SK-N-SH (cell line): ENCODE data around the gene CCDC24. TPM values are rescaled to one million over a fixed set of nuclear protein-coding genes. Genes with fewer than 3 reads are reported as not detected.

ENCODE experiments used
- CTCF ChIA-PET: fragments of 300-600, 350-600 bp; formaldehyde crosslinking; extraction: SDS; loops from one replicate; lab custom pipeline; 2021; lab: Yijun Ruan, JAX
- POLR2A ChIA-PET: fragments of 350-600 bp; sonication (Branson Sonifier 250); formaldehyde crosslinking; extraction: SDS; loops from one replicate; lab custom pipeline; 2020; ENCODE audit warnings: antibody characterized with exemption, inconsistent platforms; lab: Yijun Ruan, JAX
- DNase-seq: peaks from one replicate; pipeline ENCODE4 v3.0.0; 2012
- H2AFZ ChIP-seq: fragments of 200-600 bp; sonication (generic); 2 replicates; pipeline ENCODE4 v1.8.1; 2016; ENCODE audit warnings: antibody characterized with exemption, mild to moderate bottlenecking, low read depth
- H3F3A ChIP-seq: fragments of 200-600 bp; sonication (generic); replicated peaks from 2 replicates; pipeline ENCODE3; 2016; ENCODE audit warnings: antibody characterized with exemption, mild to moderate bottlenecking; ENCODE audit not compliant: insufficient read depth
- H3K27ac ChIP-seq, 2 experiments: fragments of 200-500 bp in 1 of 2; fragments of 200-600 bp in 1 of 2; sonication (Bioruptor generic) in 1 of 2; sonication (generic), shearing (Covaris generic) in 1 of 2; 2 replicates each; pipeline versions ENCODE4 v1.5.1 to v1.6.1; 2014 to 2016; ENCODE audit warnings: low read depth in 2 of 2, inconsistent platforms in 1 of 2, low read length in 1 of 2, mild to moderate bottlenecking in 1 of 2, mixed read lengths in 1 of 2
- H3K27me3 ChIP-seq: fragments of 200-600 bp; sonication (generic), shearing (Covaris generic); 2 replicates; pipeline ENCODE4 v1.6.1; 2016; ENCODE audit warnings: mixed run types; ENCODE audit not compliant: insufficient read depth
- H3K36me3 ChIP-seq, 2 experiments: fragments of 200-500 bp in 1 of 2; fragments of 200-600 bp in 1 of 2; sonication (Bioruptor generic) in 1 of 2; sonication (generic) in 1 of 2; replicated peaks in 1 of 2; 2 replicates each; pipeline versions ENCODE3 to v1.5.1; 2014 to 2016; ENCODE audit warnings: low read length in 1 of 2, mild to moderate bottlenecking in 1 of 2; ENCODE audit not compliant: insufficient read depth in 2 of 2, control insufficient read depth in 1 of 2
- H3K4me1 ChIP-seq, 2 experiments: fragments of 200-500 bp in 1 of 2; fragments of 200-600 bp in 1 of 2; sonication (Bioruptor generic) in 1 of 2; sonication (generic), shearing (Covaris generic) in 1 of 2; 2 replicates each; pipeline versions ENCODE4 v1.5.1 to v1.6.1; 2014 to 2016; ENCODE audit warnings: low read depth in 1 of 2, low read length in 1 of 2, mixed run types in 1 of 2; ENCODE audit not compliant: insufficient read depth in 2 of 2, control insufficient read depth in 1 of 2
- H3K4me2 ChIP-seq: fragments of 200-600 bp; sonication (generic), shearing (Covaris generic); 2 replicates; pipeline ENCODE4 v1.6.1; 2017; ENCODE audit warnings: mixed run types
- H3K4me3 ChIP-seq, 2 experiments: fragments of 200-500 bp in 1 of 2; fragments of 200-600 bp in 1 of 2; sonication (Bioruptor generic) in 1 of 2; sonication (generic), shearing (Covaris generic) in 1 of 2; 2 replicates each; pipeline versions ENCODE4 v1.5.1 to v1.8.1; 2014 to 2016; ENCODE audit warnings: low read depth in 2 of 2, inconsistent platforms in 1 of 2, low read length in 1 of 2, mild to moderate bottlenecking in 1 of 2, mixed read lengths in 1 of 2, moderate library complexity in 1 of 2
- H3K79me2 ChIP-seq: fragments of 200-600 bp; sonication (generic); 2 replicates; pipeline ENCODE4 v1.8.1; 2017; ENCODE audit warnings: mild to moderate bottlenecking; ENCODE audit not compliant: insufficient read depth
- H3K9ac ChIP-seq: fragments of 200-600 bp; sonication (generic); 2 replicates; pipeline ENCODE4 v1.6.1; 2017; ENCODE audit warnings: mixed run types
- H3K9me2 ChIP-seq: fragments of 200-600 bp; sonication (generic); 2 replicates; pipeline ENCODE4 v1.6.1; 2017; ENCODE audit warnings: mixed run types
- H3K9me3 ChIP-seq: fragments of 200-600 bp; sonication (generic); 2 replicates; pipeline ENCODE4 v1.6.1; 2017; ENCODE audit warnings: mixed run types, mild to moderate bottlenecking, moderate library complexity
- H4K20me1 ChIP-seq: fragments of 200-600 bp; sonication (generic); 2 replicates; pipeline ENCODE4 v1.6.1; 2017; ENCODE audit warnings: mild to moderate bottlenecking, mixed run types; ENCODE audit not compliant: insufficient read depth
- CTCF ChIP-seq: fragments of 200-600 bp; sonication (generic); IDR thresholded peaks from 2 replicates; pipeline ENCODE4 v1.6.1; 2017; ENCODE audit warnings: antibody characterized with exemption, mild to moderate bottlenecking, moderate library complexity
- GABPA ChIP-seq: IDR thresholded peaks from 2 replicates; pipeline ENCODE4 v1.4.0; 2012; ENCODE audit warnings: low read depth, mild to moderate bottlenecking
- GATA2 ChIP-seq: sonication (generic); formaldehyde crosslinking; IDR thresholded peaks from 2 replicates; pipeline ENCODE4 v1.5.0; 2020; ENCODE audit warnings: mild to moderate bottlenecking, missing genetic modification reagents
- IRF3 ChIP-seq: fragments of 150-350 bp; IDR thresholded peaks from 2 replicates; pipeline ENCODE4 v1.6.1; 2016; ENCODE audit warnings: mild to moderate bottlenecking, low read depth, low read length
- RAD21 ChIP-seq: IDR thresholded peaks from 2 replicates; pipeline ENCODE4 v1.6.1; 2012; ENCODE audit warnings: mild to moderate bottlenecking, low read length
- REST ChIP-seq: IDR thresholded peaks from 2 replicates; pipeline ENCODE4 v1.6.1; 2012; ENCODE audit warnings: mild to moderate bottlenecking, low read depth, low read length, moderate library complexity
- SMC3 ChIP-seq: IDR thresholded peaks from 2 replicates; pipeline ENCODE4 v1.6.1; 2012; ENCODE audit warnings: low read depth, low read length, improper control_type of control experiment
- WGBS: methylation state at CpG from one replicate; pipeline ENCODE4 v1.1.6; 2017; ENCODE audit warnings: low lambda C conversion rate; 5-methylcytosine and 5-hydroxymethylcytosine counted together
- polyA plus RNA-seq, 3 experiments: library from polyadenylated mRNA; depleted of rRNA; stranded (reverse); fragments of >200 nt; gene quantifications; 2 replicates each; pipeline ENCODE4 v1.2.3, GENCODE V29; 2012

CCDC24 gene
- polyA plus RNA-seq, 1 of the 3 experiments (the other 2 are of a cell fraction), result 7.5 TPM

GRCh38 chr1:44029911-44030604 lies 38.7 kb downstream of the CCDC24 start (continued):
- TF ChIP-seq REST (no peak), SMC3 (no peak), CTCF (no peak), RAD21 (no peak), GATA2 (CRISPR knock-in tag) (no peak)

- peaks cover 11 to 30% of the 10 kb centered on the region in 2 experiments; a peak in 2 of 4 replicates for H3K4me1 ChIP-seq
- ChIA-PET POLR2A (interaction anchor here (0.6 to 0.7 kb wide), 3 partner anchors 60 to 85 kb away, joined by 3 read pairs; no protein-coding TSS in a partner anchor), CTCF (interaction anchor here (0.8 to 25.6 kb wide), 9 partner anchors 10 to 268 kb away, joined by 3 to 598 read pairs (median 8); partner anchors contain the start of gene CCDC24)
- H3K4me3 ChIP-seq, result peak overlapping the region; percentile 82 to 93
- no peaks in the 10 kb centered on the region for H4K20me1 ChIP-seq
- peak overlapping the region; percentile 76; the same call in 1 of the 2 replicates for H2AFZ ChIP-seq
- TF ChIP-seq CTCF, result peak; percentile 38
- TF ChIP-seq IRF3, result no peak
- no peak for TF ChIP-seq GABPA
- TF ChIP-seq SMC3, result peak; percentile 44; the same call in 1 of the 2 replicates
- TF ChIP-seq RAD21, result peak; percentile 56
- peak overlapping the region; percentile 99 for H3K4me2 ChIP-seq
- peak overlapping the region; percentile 85 for H3K9ac ChIP-seq
- no peaks in the 10 kb centered on the region for H3K27me3 ChIP-seq
- H3K9me3 ChIP-seq, result no peaks in the 10 kb centered on the region
- WGBS, result 1% methylated on average over 13 of the region's 66 CpGs
- H3K79me2 ChIP-seq, result no peaks in the 10 kb centered on the region
- peak; percentile 88 for DNase-seq
- no peaks in the 10 kb centered on the region for H3K9me2 ChIP-seq
- peak overlapping the region; percentile 74 to 87; a peak in 2 of 4 replicates for H3K27ac ChIP-seq
- peaks cover 3% of the 10 kb centered on the region for H3F3A ChIP-seq
- H3K36me3 ChIP-seq, result no peaks in the 10 kb centered on the region
These were observed 39.3 kb downstream of the CCDC24 start for GRCh38 chr1:44030605-44031251.
